Colon (tissue), 2 donors: ENCODE measurements around the gene ITCH.
"Not testable (repeated sequence)": the region's sequence is repeated elsewhere in the genome, so short reads cannot be mapped to it uniquely, and the experiment has no call there.

Source experiments
- FAIRE-seq: peaks from 2 replicates; lab custom pipeline; 2012; peaks lifted over from hg19 to GRCh38; lab: Jason Lieb, UNC
- donor health status: control.
- donor health status: control.

ITCH gene

GRCh38 chr20:34461779-34462087 is 98.7 kb downstream of the ITCH start:
- FAIRE-seq: no peak

GRCh38 chr20:34468951-34469350 is 105.9 kb downstream of the ITCH start:
- no peak for FAIRE-seq

- FAIRE-seq: no peak
Observed at GRCh38 chr20:34472246-34472925, 109.3 kb downstream of the ITCH start.

- FAIRE-seq: peak; percentile 74
Observed at GRCh38 chr20:34473262-34473883, 110.3 kb downstream of the ITCH start.

GRCh38 chr20:34475979-34476736 is 113.1 kb downstream of the ITCH start:
- FAIRE-seq: no peak

- FAIRE-seq: no peak
Observed at GRCh38 chr20:34479627-34480026, 116.6 kb downstream of the ITCH start.

- not testable (repeated sequence) for FAIRE-seq
Observed at GRCh38 chr20:34482154-34482553, 119.1 kb downstream of the ITCH start.

GRCh38 chr20:34483585-34484220 is 120.6 kb downstream of the ITCH start:
- not testable (repeated sequence) for FAIRE-seq

- FAIRE-seq: no peak
Observed at GRCh38 chr20:34485068-34485634, 122.1 kb downstream of the ITCH start.

GRCh38 chr20:34491226-34491931 is 128.3 kb downstream of the ITCH start:
- FAIRE-seq: no peak

GRCh38 chr20:34491932-34492509 is 128.9 kb downstream of the ITCH start:
- FAIRE-seq: no peak

- FAIRE-seq: no peak
Observed at GRCh38 chr20:34493646-34494045, 130.6 kb downstream of the ITCH start.

- no peak for FAIRE-seq
Observed at GRCh38 chr20:34495307-34495706, 132.2 kb downstream of the ITCH start.

- FAIRE-seq: no peak
Observed at GRCh38 chr20:34495916-34496315, 132.8 kb downstream of the ITCH start.

- FAIRE-seq: not testable (repeated sequence)
Observed at GRCh38 chr20:34497596-34497995, 134.5 kb downstream of the ITCH start.

- FAIRE-seq: no peak
Observed at GRCh38 chr20:34500823-34501222, 137.8 kb downstream of the ITCH start.

- FAIRE-seq: no peak
Observed at GRCh38 chr20:34506480-34506879, 143.4 kb downstream of the ITCH start.

GRCh38 chr20:34507702-34508413 is 144.8 kb downstream of the ITCH start:
- FAIRE-seq: no peak

GRCh38 chr20:34510575-34510974 is 147.5 kb downstream of the ITCH start:
- no peak for FAIRE-seq

- no peak for FAIRE-seq
Observed at GRCh38 chr20:34511891-34512265, 148.8 kb downstream of the ITCH start.
